NCI-H128 (cell line): ENCODE measurements around the gene CD300LD.
"Not testable (repeated sequence)": the region's sequence is repeated elsewhere in the genome, so short reads cannot be mapped to it uniquely, and the experiment has no call there.

Experiments
- DNase-seq: peaks from one replicate; lab custom pipeline; 2025; ENCODE audit not compliant: unreplicated experiment; lab: John Stamatoyannopoulos, UW

Gene CD300LD

DNA sequence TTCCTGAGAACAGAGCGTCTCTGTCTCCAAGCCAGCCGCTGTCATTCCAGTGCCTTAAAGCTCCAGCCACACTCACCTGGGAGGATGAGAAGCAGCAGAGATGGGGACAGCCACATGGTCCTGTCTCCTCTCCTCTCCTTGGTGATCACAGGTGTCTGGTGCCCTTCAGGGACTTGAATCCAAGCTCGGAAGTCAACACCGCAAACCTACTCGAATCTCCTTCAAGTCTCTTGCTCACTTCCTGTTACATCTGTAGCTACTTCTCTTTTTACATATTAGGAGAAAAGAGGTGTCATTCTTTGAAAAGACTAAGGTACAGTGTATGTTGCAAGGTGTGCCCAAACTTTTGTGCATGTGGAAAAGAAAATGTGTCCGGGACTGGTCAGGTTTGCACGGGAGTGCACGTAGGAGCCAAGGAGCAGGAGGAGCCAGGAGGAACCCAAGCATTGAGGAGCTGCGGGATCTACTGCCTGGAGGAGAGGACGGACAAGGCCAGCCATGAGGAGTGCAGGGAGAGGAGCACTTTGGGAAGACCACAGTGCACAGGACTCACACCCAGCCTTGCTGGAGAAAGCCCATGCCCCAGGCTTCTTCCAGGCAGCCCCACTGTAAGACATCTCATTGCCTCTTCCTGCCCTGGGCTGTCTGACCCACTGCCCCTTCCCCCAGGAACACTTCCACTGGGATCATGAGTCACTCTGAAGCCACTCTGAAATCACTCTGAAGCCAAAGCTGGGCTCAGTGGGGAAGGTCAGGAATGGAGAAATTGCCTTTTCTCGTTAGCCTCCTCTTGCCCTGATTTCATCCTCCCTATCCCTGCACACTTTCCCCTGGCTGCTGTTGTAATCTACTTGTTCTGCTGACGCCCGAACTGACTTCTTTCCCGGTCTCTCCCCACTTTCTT is at the start of gene CD300LD:
Gene CD300LD (minus strand): TSS at position 197 of the 904 bp plus-strand sequence. CDS start 81 bp downstream, at position 116.
- no peak for DNase-seq

DNA sequence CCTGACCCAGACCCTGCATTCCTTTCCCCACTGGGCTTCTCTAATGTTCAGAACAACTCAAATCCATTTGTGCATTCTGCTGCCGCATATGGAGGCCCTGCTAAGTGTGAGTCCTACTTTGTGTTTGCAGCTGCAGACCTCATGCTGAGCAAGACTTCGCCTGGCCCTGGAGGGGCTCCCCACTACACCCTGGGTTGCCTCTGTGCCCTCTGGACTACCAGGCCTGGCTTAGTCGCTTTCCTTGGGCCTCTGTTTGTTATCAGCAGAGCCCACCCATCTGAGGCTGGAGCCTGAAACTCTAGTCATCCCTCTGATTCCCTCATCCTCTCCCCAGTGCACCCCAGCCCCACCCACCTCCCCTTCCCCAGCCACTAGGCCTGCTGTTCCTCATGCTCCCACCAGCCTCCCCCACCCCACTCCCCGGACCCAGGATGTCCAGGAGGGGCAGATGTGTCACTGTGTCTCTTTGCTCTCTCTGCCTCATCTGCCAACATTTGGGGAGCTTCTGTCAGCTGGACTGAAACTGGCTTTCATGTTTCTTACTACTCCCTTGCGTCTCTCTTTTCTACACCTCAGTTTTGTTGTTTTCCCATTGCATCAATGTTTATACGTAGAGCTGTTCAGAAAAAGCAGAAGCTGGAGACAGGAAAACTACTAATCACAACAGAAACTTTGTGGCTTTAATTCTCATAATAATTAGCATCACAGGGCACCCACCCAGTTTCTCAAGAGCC is 49.3 kb upstream of the CD300LD start:
- DNase-seq, result no peak

DNA sequence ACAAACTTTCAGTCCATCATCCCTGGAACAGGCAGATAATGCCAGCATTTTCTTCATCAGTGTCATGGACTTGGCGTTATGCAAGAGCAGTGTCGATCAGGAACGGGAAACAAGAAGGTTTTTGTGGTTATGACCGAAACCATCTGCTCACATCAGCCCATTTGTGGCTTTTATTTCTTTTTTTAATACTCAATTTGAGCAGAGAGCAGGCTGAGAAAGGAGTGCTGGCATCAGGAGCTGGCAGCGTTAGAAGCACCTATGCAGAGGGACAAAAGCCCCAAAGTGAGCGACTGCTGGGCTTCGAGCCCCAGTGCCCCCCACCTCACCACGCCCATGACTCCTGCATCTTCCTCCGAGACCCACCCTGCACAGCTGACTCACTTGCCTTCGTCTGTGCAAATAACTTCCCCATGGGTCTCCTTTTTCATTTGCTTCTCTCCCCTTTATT is 47.6 kb upstream of the CD300LD start:
- DNase-seq, result no peak

DNA sequence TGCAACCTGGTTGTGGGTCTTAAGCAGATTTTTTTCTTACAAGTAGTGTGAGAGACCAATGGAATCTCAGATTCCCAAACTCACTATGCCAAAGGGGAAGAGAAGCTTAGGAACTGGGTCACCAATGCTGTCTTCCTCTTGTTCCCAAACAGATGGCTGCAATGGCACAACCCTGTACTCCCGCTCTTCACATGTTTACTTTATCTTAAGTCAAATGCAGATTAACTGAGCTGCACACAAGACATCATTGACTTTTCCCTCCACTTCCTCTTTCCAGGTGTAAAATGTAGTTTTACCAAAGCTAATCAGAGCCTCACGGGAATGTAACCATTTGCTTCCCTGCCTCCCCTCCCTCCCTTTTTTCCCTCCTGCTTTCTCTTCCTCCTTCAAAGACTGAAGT is 45.8 kb upstream of the CD300LD start:
- DNase-seq, result no peak

DNA sequence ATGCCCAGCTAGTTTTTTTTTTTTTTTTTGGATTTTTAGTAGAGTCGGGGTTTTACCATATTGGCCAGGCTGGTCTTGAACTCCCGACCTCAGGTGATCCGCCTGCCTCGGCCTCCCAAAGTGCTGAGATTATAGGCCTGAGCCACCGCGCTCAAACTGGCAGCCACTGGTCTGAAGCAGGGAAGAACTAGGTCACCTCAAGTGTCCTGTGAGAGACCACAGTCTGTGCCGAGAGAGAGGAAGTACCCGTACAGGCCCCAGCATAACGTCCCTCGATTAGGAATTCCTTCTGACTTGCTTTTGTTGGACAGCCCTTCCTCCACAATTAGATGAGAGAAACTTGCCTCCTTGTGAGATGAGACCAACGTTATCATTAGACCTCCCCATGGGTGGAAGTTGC is 45.2 kb upstream of the CD300LD start:
- DNase-seq, result no peak

- DNase-seq, result not testable (repeated sequence)
These were observed 44.5 kb upstream of the CD300LD start for GRCh38 chr17:74636541-74637085.

DNA sequence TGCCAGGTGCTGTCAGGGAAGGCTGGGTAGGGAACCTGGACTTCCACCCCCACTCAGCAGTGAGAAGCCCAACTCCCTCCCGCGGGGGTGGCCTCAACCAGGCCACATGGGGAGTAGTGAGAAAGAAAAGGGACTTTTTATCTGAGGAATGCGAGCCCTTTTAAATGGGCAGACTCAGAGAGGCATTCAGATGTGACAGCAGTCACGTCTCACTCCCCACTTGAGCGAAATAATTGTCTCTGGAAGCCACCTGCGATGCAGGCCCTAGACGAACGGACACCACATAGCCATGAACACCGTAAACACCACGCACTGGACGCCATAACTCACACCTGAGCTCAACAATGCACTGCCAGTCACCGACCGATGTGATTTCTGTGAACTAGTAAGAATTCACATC is 43.3 kb upstream of the CD300LD start:
- peak; percentile 20 for DNase-seq

- DNase-seq, result peak; percentile 52
These were observed 41.2 kb upstream of the CD300LD start for GRCh38 chr17:74633326-74633725.

DNA sequence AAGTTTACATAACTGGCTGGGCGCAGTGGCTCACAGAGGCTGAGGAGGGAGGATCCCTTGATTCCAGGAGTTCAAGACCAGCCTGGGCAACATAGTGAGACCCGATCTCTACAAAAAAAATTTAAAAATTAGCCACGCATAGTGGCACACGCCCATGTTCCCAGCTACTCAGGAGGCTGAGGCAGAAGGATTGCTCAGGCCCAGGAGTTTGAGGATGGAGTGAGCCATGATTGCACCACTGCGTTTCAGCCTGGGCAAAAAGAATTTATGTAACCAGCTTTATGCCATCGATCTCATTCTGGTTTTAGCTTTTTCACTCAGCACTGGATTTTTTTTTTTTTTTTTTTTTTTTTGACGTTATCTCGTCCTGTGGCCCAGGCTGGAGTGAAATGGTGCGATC is 40.5 kb upstream of the CD300LD start:
- no peak for DNase-seq

GRCh38 chr17:74631468-74632450 is 39.7 kb upstream of the CD300LD start:
- DNase-seq, result no peak

DNA sequence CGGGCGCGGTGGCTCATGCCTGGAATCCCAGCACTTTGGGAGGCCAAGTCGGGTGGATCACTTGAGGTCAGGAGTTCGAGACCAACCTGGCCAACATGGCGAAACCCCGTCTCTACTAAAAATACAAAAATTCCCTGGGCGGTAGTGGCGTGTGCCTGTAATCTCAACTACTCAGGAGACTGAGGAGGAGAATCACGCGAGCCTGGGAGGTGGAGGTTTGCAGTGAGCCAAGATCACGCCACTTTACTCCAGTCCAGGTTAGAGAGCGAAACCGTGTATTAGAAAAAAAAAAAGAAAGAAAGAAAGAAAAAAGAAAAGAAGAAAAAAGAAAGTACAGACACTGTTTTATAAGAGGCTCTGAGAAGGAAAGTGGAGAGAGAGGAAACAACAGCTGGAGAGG is 38.2 kb upstream of the CD300LD start:
- not testable (repeated sequence) for DNase-seq

GRCh38 chr17:74625661-74626060 is 33.6 kb upstream of the CD300LD start:
- no peak for DNase-seq

GRCh38 chr17:74624131-74624530 is 32.0 kb upstream of the CD300LD start:
- no peak for DNase-seq

DNA sequence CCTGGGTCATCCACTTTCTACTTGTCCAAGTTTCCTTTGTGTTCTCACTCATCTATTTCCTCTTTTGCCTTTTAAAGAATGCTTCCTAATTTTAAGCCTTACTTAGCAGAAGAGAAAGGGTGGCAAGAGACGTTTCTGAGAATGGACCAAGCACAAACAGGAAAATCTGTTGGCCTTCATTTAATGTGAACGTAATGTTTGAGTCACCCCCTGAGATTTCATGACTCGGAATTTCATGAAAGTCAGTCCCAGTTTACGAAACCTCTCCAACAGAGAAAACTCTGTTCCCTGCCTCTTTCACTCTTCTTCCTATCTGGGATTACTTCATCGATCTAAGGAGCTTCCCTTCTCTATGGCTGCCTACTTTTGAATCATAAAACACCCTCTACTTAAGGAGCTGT is 31.6 kb upstream of the CD300LD start, which contains the start of gene CD300E:
Gene CD300E (minus strand): TSS at position 46 of the 401 bp plus-strand sequence. CDS start 117 bp downstream, outside the sequence.
- DNase-seq, result no peak

GRCh38 chr17:74619077-74619673 is 27.1 kb upstream of the CD300LD start:
- DNase-seq, result no peak

- no peak for DNase-seq
These were observed 26.4 kb upstream of the CD300LD start for GRCh38 chr17:74618451-74618850.

- no peak for DNase-seq
These were observed 24.6 kb upstream of the CD300LD start for GRCh38 chr17:74616696-74617095.

GRCh38 chr17:74612046-74612445 is 20.0 kb upstream of the CD300LD start:
- no peak for DNase-seq

GRCh38 chr17:74610108-74610507 is 18.0 kb upstream of the CD300LD start:
- no peak for DNase-seq

DNA sequence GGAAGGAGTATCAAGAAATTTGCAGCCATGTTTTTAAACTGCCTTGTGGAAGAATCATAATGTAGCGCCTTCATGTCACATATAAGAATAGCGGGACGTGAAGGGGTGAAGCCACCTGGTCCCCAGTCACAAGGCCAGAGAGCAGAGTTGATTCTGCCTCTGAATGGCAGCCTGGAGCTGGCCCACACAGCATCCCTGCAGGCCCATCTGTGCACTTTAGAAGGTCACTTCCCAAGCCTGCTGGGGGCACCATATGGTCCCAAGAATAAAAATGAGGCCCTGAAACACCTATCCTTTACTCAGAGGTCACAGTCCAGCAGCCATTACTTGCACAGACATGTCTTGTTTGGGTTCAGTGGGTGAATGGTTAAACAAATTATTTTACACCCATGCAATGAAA is 16.4 kb upstream of the CD300LD start:
- no peak for DNase-seq
